Measurements from ENCODE around the gene LYVE1.

GRCh38 chr11:10534316-10534715, 34.1 kb downstream of the LYVE1 start:
- TF ChIP-seq CTCF (IDR thresholded peaks at IDR 0.05) (no peak), MAX (IDR thresholded peaks at IDR 0.05; ENCODE audit: low read depth) (no peak)
